H1 (cell line): Measurements from ENCODE around the gene ARID4B. TPM values are rescaled to one million over a fixed set of nuclear protein-coding genes. Genes with fewer than 3 reads are reported as not detected.

Experiments
- CTCF ChIA-PET: fragments of 300-600 bp; sonication (Branson Sonifier 250); formaldehyde crosslinking; loops from one replicate; lab custom pipeline; 2021; ENCODE audit not compliant: partially characterized antibody; lab: Charles Lee
- POLR2A ChIA-PET: fragments of 300-600 bp; sonication (Branson Sonifier 250); formaldehyde crosslinking; loops from one replicate; lab custom pipeline; 2021; ENCODE audit warnings: inconsistent platforms; ENCODE audit not compliant: partially characterized antibody; lab: Charles Lee
- DNase-seq, 2 experiments: peaks; one replicate each; pipeline versions ENCODE4 v3.0.0 to v3.0.0-alpha.2; 2010 to 2022; ENCODE audit warnings: low spot score in 2 of 2, low read depth in 1 of 2, mixed read lengths in 1 of 2
- FAIRE-seq: peaks from 2 replicates; lab custom pipeline; 2011; peaks lifted over from hg19 to GRCh38; lab: Jason Lieb, UNC
- H2AFZ ChIP-seq: 2 replicates; pipeline ENCODE4 v1.8.1; 2012; ENCODE audit warnings: low read length, inconsistent platforms
- H2AK5ac ChIP-seq: 2 replicates; pipeline ENCODE4 v1.6.1; 2013; ENCODE audit warnings: low read depth, low read length
- H2BK120ac ChIP-seq: replicated peaks from 2 replicates; pipeline ENCODE3; 2013; ENCODE audit warnings: low read depth, low read length, inconsistent platforms
- H2BK12ac ChIP-seq: 2 replicates; pipeline ENCODE4 v1.6.1; 2013; ENCODE audit warnings: low read depth, low read length
- H2BK15ac ChIP-seq: 2 replicates; pipeline ENCODE4 v1.6.1; 2013; ENCODE audit warnings: low read length
- H2BK20ac ChIP-seq: 2 replicates; pipeline ENCODE4 v1.6.1; 2013; ENCODE audit warnings: low read length
- H2BK5ac ChIP-seq: 2 replicates; pipeline ENCODE4 v1.6.1; 2013; ENCODE audit warnings: low read depth, low read length
- H3K14ac ChIP-seq: 2 replicates; pipeline ENCODE4 v1.6.1; 2013; ENCODE audit warnings: inconsistent platforms; ENCODE audit not compliant: insufficient read length
- H3K18ac ChIP-seq: 2 replicates; pipeline ENCODE4 v1.6.1; 2013; ENCODE audit warnings: low read length; ENCODE audit errors: extremely low read depth
- H3K23ac ChIP-seq: 2 replicates; pipeline ENCODE4 v1.6.1; 2013; ENCODE audit warnings: inconsistent platforms; ENCODE audit not compliant: insufficient read length
- H3K23me2 ChIP-seq: 2 replicates; pipeline ENCODE4 v1.6.1; 2013; ENCODE audit warnings: low read depth, low read length
- H3K27ac ChIP-seq: 2 replicates; pipeline ENCODE4 v1.6.1; 2011; ENCODE audit warnings: low read depth, low read length, inconsistent platforms
- H3K27me3 ChIP-seq, 4 experiments: replicated peaks in 1 of 4; 1 replicate in 1 of 4; 2 replicates in 3 of 4; pipeline versions ENCODE4 v1.6.1 to v1.8.1; 2011 to 2013; ENCODE audit warnings: low read length in 3 of 4, mild to moderate bottlenecking in 3 of 4, inconsistent platforms in 2 of 4, mixed read lengths in 2 of 4, moderate library complexity in 1 of 4; ENCODE audit not compliant: control insufficient read depth in 3 of 4, insufficient read depth in 3 of 4; ENCODE audit errors: extremely low read depth in 1 of 4
- H3K36me3 ChIP-seq, 4 experiments: 2 replicates each; pipeline versions ENCODE4 v1.6.1 to v1.8.1; 2011 to 2013; ENCODE audit warnings: mild to moderate bottlenecking in 4 of 4, low read length in 3 of 4, moderate library complexity in 2 of 4, control low read depth in 1 of 4, inconsistent platforms in 1 of 4; ENCODE audit not compliant: insufficient read depth in 4 of 4, control insufficient read depth in 2 of 4
- H3K4ac ChIP-seq: replicated peaks from 2 replicates; pipeline ENCODE3; 2013; ENCODE audit warnings: low read length, low read depth, mixed read lengths, inconsistent platforms; ENCODE audit not compliant: insufficient read length
- H3K4me1 ChIP-seq, 4 experiments: replicated peaks in 1 of 4; 1 replicate in 1 of 4; 2 replicates in 3 of 4; pipeline versions ENCODE4 v1.6.1 to v1.8.1; 2011 to 2013; ENCODE audit warnings: low read length in 3 of 4, inconsistent platforms in 2 of 4, mixed read lengths in 1 of 4; ENCODE audit not compliant: insufficient read depth in 4 of 4, control insufficient read depth in 3 of 4
- H3K4me2 ChIP-seq, 2 experiments: 2 replicates each; pipeline versions ENCODE4 v1.6.1 to v1.8.1; 2011 to 2013; ENCODE audit warnings: low read depth in 2 of 2, low read length in 2 of 2, control low read depth in 1 of 2, inconsistent platforms in 1 of 2, mild to moderate bottlenecking in 1 of 2; ENCODE audit not compliant: insufficient read depth in 1 of 2
- H3K4me3 ChIP-seq, 4 experiments: fragments of 200-600, 300-600 bp in 1 of 4; sonication (generic), shearing (Covaris generic), sonication (Bioruptor Twin) in 1 of 4; 2 replicates each; pipeline versions ENCODE4 v1.5.1 to v1.8.1; 2011 to 2016; ENCODE audit warnings: low read length in 4 of 4, low read depth in 3 of 4, control low read depth in 2 of 4, inconsistent platforms in 2 of 4, mild to moderate bottlenecking in 2 of 4, mixed read lengths in 1 of 4, moderate library complexity in 1 of 4; ENCODE audit not compliant: insufficient read depth in 2 of 4; ENCODE audit errors: extremely low read depth in 1 of 4
- H3K56ac ChIP-seq: replicated peaks from 2 replicates; pipeline ENCODE3; 2013; ENCODE audit warnings: low read depth, mild to moderate bottlenecking, mixed read lengths, low read length, inconsistent platforms; ENCODE audit not compliant: insufficient read length
- H3K79me1 ChIP-seq: 2 replicates; pipeline ENCODE4 v1.6.1; 2013; ENCODE audit warnings: low read depth, low read length, control low read depth
- H3K79me2 ChIP-seq, 2 experiments: 2 replicates each; pipeline versions ENCODE4 v1.6.1 to v1.8.1; 2012 to 2013; ENCODE audit warnings: low read length in 2 of 2, mild to moderate bottlenecking in 2 of 2, inconsistent platforms in 1 of 2; ENCODE audit not compliant: insufficient read depth in 2 of 2, control insufficient read depth in 1 of 2
- H3K9ac ChIP-seq, 4 experiments: replicated peaks in 1 of 4; 1 replicate in 1 of 4; 2 replicates in 3 of 4; pipeline versions ENCODE4 v1.6.1 to v1.8.1; 2011 to 2013; ENCODE audit warnings: low read depth in 3 of 4, low read length in 3 of 4, control low read depth in 2 of 4, mild to moderate bottlenecking in 2 of 4, moderate library complexity in 2 of 4, inconsistent platforms in 1 of 4; ENCODE audit errors: extremely low read depth in 1 of 4
- H3K9me3 ChIP-seq, 2 experiments: 2 replicates each; pipeline versions ENCODE4 v1.6.1 to v1.8.1; 2012 to 2013; ENCODE audit warnings: mild to moderate bottlenecking in 2 of 2, moderate library complexity in 2 of 2, control low read depth in 1 of 2, inconsistent platforms in 1 of 2, low read depth in 1 of 2, low read length in 1 of 2, mixed read lengths in 1 of 2; ENCODE audit not compliant: insufficient read depth in 2 of 2
- H4K20me1 ChIP-seq, 2 experiments: replicated peaks in 1 of 2; 2 replicates each; pipeline versions ENCODE3 to v1.8.1; 2011 to 2013; ENCODE audit warnings: inconsistent platforms in 2 of 2, low read length in 2 of 2, mild to moderate bottlenecking in 1 of 2; ENCODE audit not compliant: insufficient read depth in 2 of 2, control insufficient read depth in 1 of 2
- H4K5ac ChIP-seq: 2 replicates; pipeline ENCODE4 v1.6.1; 2013; ENCODE audit warnings: low read length, low read depth, mixed read lengths, inconsistent platforms; ENCODE audit not compliant: insufficient read length
- H4K8ac ChIP-seq: 2 replicates; pipeline ENCODE4 v1.8.0; 2013; ENCODE audit warnings: mild to moderate bottlenecking, moderate library complexity, low read length, inconsistent platforms; ENCODE audit not compliant: insufficient read depth; ENCODE audit errors: extremely low read depth
- H4K91ac ChIP-seq: replicated peaks from 2 replicates; pipeline ENCODE3; 2013; ENCODE audit warnings: low read length, mixed read lengths, inconsistent platforms; ENCODE audit not compliant: insufficient read length
- WGBS, 2 experiments: shearing (Covaris generic) in 1 of 2; methylation state at CpG; one replicate each; pipeline versions ENCODE4 v1.1.6 to v1.1.7; 2013 to 2015; ENCODE audit warnings: low lambda C conversion rate in 2 of 2, mixed read lengths in 2 of 2, inconsistent platforms in 1 of 2, low coverage in 1 of 2, missing lambda C conversion rate in 1 of 2; ENCODE audit not compliant: insufficient replicate concordance in 2 of 2, insufficient coverage in 1 of 2, insufficient read length in 1 of 2; ENCODE audit errors: extremely low coverage in 1 of 2, missing lambda C conversion rate in 1 of 2; 5-methylcytosine and 5-hydroxymethylcytosine counted together
- polyA plus RNA-seq, 7 experiments: library from polyadenylated mRNA; depleted of rRNA in 3 of 7; stranded (reverse) in 5 of 7; unstranded in 2 of 7; fragments of >200 nt in 5 of 7; fragments of 200-250 nt in 2 of 7; gene quantifications; 1 replicate in 5 of 7; 2 replicates in 1 of 7; 4 replicates in 1 of 7; pipeline versions ENCODE4 v1.2.1 to v1.2.3, GENCODE V29; 2011 to 2013; ENCODE audit warnings: missing spikeins in 2 of 7, mixed read lengths in 2 of 7
- total RNA-seq: library from RNA; stranded (reverse); fragmentation: NEBNext Ultra II Directional; extraction: Animal tissue kit (Norgen Biotek cat#: 25700); gene quantifications from 2 replicates; pipeline ENCODE4 v1.2.1, GENCODE V29; 2021
- TF ChIP-seq, protein P1 (sequence below): IDR thresholded peaks from 2 replicates; pipeline ENCODE4 v1.6.1; 2012; ENCODE audit warnings: inconsistent platforms

Gene ARID4B
- total and polyA plus RNA-seq, 2 of the 8 experiments (the other 6 are each of a cell fraction or from before 2014, with no cell fraction given) = 5.1 to 28.8 TPM

DNA sequence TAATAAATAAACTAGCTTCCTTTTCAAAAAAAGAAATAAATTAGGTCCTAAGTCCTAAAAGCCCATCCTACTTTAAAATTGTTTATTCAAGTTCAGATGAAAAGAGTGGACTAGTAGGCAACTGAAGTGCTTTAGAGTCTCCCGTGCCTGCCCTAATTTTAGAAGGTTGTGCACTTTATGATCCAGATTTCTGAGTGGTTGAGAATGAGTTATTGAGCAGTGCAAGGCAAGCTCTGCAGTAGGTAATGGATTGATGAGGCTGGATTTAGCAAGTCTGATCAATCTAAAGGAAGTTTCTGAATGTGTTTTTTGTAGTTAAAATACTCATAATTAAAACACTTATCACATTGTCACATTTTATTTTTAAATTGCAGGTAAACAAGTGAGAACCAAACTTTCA lies 13.4 kb upstream of the ARID4B start:
- Histone ChIP-seq H2BK15ac (no peak overlapping the region), H3K4me3 (no peak overlapping the region), H2BK12ac (no peak overlapping the region), H2BK120ac (no peak overlapping the region), H3K79me2 (no peaks in the 10 kb centered on the region), H2AFZ (no peak overlapping the region), H2BK20ac (no peak overlapping the region), H4K20me1 (no peaks in the 10 kb centered on the region), H3K23ac (no peak overlapping the region), H3K14ac (no peak overlapping the region), H3K4me2 (no peak overlapping the region), H3K9ac (no peak overlapping the region), H3K4me1 (no peaks in the 10 kb centered on the region), H4K91ac (no peak overlapping the region), H3K4ac (no peak overlapping the region), H3K18ac (no peak overlapping the region), H3K27me3 (no peaks in the 10 kb centered on the region), H2AK5ac (no peak overlapping the region), H2BK5ac (no peak overlapping the region), H3K23me2 (no peaks in the 10 kb centered on the region), H4K5ac (no peak overlapping the region), H3K27ac (no peak overlapping the region), H3K9me3 (no peaks in the 10 kb centered on the region), H3K79me1 (no peaks in the 10 kb centered on the region), H3K56ac (no peak overlapping the region), H3K36me3 (peaks cover 7 to 30% (median 17%) of the 10 kb centered on the region in 4 experiments), H4K8ac (no peak overlapping the region)
- WGBS, 2 experiments = 100% methylated on average over 1 of the region's 1 CpG; no CpG with 5 or more reads in 1 of the 2 experiments
- no peak for DNase-seq
- CTCF ChIA-PET = interaction anchor here (3.4 kb wide), 1 partner anchor 74 kb away, joined by 10 read pairs; no protein-coding TSS in a partner anchor
- POLR2A ChIA-PET = interaction anchor here (5.4 kb wide), 1 partner anchor 13 kb away, joined by 39 read pairs; the partner anchor contains the start of genes ARID4B and GGPS1
- TF ChIP-seq, protein P1, sequence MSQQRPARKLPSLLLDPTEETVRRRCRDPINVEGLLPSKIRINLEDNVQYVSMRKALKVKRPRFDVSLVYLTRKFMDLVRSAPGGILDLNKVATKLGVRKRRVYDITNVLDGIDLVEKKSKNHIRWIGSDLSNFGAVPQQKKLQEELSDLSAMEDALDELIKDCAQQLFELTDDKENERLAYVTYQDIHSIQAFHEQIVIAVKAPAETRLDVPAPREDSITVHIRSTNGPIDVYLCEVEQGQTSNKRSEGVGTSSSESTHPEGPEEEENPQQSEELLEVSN = no peak
- FAIRE-seq = no peak
